A204.1 (cell line): ENCODE results near the gene KLHL25.
"Not testable (repeated sequence)": the region's sequence is repeated elsewhere in the genome, so short reads cannot be mapped to it uniquely, and the experiment has no call there.

Experiments
- FAIRE-seq: peaks from 2 replicates; lab custom pipeline; 2012; peaks lifted over from hg19 to GRCh38; lab: Jason Lieb, UNC

Gene KLHL25, protein sequence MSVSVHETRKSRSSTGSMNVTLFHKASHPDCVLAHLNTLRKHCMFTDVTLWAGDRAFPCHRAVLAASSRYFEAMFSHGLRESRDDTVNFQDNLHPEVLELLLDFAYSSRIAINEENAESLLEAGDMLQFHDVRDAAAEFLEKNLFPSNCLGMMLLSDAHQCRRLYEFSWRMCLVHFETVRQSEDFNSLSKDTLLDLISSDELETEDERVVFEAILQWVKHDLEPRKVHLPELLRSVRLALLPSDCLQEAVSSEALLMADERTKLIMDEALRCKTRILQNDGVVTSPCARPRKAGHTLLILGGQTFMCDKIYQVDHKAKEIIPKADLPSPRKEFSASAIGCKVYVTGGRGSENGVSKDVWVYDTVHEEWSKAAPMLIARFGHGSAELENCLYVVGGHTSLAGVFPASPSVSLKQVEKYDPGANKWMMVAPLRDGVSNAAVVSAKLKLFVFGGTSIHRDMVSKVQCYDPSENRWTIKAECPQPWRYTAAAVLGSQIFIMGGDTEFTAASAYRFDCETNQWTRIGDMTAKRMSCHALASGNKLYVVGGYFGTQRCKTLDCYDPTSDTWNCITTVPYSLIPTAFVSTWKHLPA

DNA sequence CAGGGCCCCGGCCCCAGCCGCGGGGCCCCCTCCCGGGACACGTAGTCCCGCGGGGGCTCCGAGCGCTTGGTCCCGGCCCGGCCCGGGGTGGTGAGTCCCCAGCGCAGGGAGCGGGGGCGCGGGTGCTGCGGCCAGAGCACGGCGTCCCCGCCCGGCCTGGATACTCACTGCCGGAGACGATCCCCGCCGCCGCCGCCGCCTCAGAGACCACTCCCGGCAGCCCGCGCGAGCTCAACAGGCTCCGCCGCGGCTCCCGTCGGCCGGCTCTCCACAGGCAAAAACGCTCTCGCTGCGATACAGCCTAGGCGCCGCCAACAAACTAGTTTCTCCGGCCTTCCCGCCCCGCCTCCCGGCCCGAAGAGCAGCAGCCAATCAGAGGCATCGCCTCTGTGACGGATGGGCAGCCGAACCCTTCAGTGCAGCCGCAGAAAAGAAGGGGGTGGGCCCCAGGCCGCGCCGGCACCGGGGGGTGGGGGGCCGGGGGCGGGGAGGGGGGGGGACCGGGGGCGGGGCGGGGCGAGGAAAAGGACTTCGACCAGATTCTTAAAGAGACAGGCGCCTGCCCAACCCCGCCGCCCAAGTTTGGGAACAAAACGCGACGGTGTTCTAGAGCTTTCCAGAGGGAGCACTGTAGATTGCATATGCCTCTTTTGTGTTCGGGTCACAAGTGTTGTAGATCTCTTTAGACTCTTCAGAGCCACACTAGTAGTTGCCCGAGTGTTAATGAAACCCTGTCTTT is at the start of gene KLHL25:
KLHL25 (minus strand) TSS at position 328 of the 739 bp plus-strand sequence. CDS start 25,115 bp downstream, outside the sequence.
- FAIRE-seq = no peak

DNA sequence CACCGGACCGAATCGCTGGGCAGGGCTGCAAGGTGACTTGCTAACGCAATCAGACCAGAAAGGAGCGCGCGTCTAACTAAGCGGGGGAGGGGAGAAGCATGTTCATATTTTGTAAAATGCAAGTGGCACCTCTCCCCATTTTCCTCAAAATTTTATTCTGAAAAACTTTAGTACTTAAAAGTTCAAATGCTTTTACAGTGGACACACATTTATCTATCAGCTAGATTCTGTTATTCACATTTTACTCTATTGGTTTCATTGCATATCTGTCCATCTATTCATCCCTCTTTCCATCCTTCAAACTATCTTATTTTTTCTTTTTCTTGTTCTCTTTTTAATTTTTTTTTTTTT is 46.1 kb upstream of the KLHL25 start:
- FAIRE-seq = no peak

DNA sequence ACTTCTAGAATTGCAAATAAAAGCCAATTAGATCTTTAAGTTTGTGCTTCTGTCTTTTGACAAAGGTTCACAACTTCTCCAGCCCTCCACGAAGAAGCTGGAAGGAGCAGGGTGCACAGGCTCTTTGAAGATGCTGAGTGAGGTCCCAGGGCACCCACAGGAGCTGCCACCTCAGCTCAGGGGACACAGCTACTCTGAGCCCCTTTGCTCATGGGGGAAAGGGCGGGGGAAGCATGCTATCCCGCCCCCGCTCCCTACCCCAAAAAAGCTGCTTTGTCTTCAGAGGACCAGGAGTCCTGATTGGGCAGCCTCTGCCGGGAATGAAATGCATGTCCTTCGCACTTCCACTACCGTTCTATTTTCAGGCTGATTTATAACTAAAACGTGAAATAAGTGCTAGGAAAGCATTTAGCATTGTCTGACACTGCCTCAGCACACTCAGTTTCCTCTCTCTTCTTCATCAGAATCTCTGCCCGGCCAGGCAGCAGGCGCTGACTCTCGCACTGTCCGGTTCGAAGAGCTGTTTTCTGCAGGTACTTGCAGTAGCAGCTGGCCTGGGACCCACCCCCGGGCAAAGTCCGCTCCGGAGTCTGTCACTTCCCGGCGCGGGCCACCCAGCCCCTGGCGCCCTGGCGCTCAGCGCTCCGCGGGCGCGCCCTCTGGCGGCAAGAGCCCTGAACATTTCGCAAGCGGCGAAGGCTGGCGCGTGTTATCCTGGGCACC is 45.5 kb upstream of the KLHL25 start:
- no peak for FAIRE-seq

GRCh38 chr15:85839643-85840042 is 44.9 kb upstream of the KLHL25 start:
- FAIRE-seq = no peak

GRCh38 chr15:85838655-85839054 is 43.9 kb upstream of the KLHL25 start:
- no peak for FAIRE-seq

GRCh38 chr15:85837881-85838280 is 43.2 kb upstream of the KLHL25 start:
- no peak for FAIRE-seq

GRCh38 chr15:85837011-85837433 is 42.3 kb upstream of the KLHL25 start:
- no peak for FAIRE-seq

DNA sequence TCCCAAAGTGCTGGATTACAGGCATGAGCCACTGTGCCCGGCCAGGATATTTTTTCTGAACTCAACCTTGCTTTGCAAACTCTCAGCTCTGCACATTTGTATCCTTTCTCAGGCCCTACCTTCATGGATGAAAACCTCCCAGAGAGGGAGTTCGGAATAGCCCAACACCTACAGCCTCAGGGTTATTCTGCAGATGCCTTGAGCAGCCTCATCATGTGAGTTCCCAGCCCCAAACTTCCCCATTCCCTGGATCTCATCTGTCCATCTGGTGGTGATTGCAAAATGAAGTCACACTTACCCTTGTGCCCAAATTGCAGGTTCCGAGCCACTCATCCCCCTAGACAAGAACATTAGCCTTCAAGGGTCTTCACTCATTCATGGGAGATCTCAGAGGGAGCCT is 39.9 kb upstream of the KLHL25 start:
- no peak for FAIRE-seq

- FAIRE-seq = no peak
These were observed 37.7 kb upstream of the KLHL25 start for GRCh38 chr15:85832394-85832793.

DNA sequence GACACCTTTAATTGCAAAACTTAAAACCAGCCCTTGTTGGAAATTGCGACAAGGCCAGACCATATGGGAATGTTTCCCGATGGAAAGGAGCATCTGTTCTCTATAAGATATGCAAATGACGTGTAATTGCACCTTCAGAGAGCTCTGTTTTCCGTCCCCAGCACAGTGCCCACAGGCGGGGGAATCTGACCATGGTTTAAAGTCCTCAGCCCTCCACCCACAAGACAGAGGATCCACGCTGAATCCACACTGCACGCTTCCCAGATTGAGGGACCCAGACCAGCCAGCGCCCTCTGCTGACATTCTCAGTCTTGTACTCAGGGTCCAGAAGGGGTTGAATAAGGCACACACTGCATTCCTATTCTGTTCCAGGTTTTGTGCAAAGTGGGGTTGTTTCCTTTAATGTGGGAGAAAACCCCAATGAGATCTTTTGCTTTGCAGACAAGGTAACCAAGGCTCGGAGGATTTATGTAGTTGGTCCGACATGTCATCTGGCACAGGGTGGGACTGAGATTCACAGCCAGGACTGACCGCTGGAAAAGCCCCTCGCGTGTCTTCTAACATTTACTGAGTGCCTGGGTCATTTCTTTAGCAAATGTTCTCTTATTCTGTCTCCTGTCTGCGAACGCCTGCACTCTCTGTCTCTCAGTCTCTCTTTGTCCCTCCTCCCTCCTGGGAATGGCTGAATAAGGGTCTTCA is 36.8 kb upstream of the KLHL25 start:
- FAIRE-seq = no peak

DNA sequence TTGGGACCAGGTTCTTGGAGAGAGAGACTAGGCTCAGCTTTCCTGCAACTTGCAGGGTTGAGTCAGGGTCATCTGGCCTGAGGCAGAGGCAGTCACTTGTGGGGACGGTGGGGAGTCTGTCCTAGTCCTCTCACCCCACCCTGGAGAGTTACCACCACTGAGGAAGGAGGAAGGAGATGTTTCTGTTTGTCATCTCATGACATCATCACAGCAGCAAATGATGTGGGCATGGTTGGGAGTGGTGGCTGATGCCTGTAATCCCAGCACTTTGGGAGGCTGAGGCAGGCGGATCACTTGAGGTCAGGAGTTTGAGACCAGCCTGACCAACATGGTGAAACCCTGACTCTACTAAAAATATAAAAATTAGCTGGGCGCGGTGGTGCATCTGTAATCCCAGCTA is 35.0 kb upstream of the KLHL25 start:
- FAIRE-seq = not testable (repeated sequence)

- no peak for FAIRE-seq
These were observed 34.1 kb upstream of the KLHL25 start for GRCh38 chr15:85828874-85829273.

DNA sequence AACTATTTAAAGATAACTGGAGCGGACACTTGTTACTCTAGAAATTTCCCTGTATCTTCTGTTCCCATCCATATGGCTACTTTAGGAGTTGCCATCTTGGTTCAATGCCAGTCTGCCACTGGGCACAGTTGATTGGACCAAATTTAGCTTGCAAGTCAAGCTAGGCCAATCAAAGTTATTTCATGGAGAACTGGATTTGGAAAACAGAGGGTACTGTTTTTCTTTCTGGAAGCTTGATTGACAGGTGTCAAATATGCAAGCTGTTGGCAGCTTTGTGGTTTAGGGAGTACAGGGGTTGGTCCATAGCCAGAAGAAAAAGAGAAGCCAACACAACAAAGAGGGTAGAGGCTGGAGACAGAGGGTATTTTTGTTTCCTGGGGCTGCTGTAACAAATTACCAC is 33.4 kb upstream of the KLHL25 start:
- no peak for FAIRE-seq

DNA sequence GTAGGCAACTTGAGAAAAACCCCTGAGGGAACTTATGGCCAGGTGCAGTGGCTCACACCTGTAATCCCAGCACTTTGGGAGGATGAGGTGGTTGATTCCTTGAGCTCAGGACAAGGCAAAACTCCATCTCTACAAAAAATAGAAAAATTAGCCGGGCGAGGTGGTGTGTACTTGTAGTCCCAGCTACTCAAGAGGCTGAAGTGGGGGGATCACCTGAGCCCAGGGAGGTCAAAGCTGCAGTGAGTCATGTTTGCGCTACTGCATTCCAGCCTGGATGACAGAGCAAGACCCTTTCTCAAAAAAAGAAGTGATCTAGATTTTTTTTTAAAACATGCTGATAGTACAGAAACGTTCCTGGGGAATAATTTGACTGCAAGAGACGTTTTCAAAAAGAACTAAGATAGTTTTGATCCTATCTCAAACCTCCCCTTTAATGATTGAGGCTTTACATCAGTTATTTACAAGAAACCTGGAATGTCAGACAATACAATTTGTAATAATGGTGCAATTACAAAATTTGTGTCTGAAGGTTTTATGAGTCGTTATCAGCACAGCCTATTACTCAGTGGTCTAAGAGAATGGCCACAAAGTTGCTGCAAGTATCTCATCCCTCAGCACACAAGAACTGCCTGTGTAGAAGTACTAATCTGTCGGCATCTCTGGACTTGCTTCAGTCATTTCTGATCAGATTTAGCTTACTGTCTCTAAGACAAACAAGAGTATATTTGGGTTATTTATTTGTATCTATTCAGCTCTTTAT is 32.2 kb upstream of the KLHL25 start:
- no peak for FAIRE-seq

- FAIRE-seq = no peak
These were observed 31.0 kb upstream of the KLHL25 start for GRCh38 chr15:85825719-85826118.

DNA sequence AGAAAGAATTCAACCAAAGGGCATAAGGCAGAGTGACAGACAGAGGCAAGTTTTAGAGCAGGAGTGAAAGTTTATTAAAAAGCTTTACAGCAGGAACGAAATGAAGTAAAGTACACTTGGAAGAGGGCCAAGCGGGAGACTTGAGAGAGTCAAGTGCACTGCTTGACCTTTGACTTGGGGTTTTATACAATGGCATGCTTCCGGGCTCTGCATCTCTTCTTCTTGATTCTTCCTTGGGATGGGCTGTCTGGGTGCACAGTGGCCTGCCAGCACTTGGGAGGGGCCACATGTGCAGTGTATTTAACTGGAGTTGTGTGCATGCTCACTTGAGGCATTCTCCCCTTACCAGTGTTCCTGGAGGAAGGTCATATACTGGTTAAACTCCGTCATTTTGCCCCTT is 30.4 kb upstream of the KLHL25 start:
- no peak for FAIRE-seq

DNA sequence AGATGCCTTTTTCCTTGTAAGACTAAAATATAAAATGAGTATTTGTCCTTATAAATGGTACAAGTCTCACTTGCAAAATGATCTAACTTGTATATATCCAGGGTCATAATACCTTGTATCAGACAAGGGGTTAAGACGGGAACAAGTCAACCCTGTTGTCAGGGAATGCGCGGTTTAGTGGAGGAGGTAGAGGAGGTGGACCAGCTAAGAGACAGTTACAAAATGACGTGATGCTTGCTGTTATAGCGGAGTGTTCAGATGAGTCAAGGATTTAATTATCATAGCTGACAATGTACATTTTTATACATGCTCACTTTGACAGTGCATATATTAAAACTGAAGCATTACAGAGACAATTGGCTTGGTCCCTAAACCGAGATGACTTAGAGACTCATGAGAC is 26.8 kb upstream of the KLHL25 start:
- no peak for FAIRE-seq

DNA sequence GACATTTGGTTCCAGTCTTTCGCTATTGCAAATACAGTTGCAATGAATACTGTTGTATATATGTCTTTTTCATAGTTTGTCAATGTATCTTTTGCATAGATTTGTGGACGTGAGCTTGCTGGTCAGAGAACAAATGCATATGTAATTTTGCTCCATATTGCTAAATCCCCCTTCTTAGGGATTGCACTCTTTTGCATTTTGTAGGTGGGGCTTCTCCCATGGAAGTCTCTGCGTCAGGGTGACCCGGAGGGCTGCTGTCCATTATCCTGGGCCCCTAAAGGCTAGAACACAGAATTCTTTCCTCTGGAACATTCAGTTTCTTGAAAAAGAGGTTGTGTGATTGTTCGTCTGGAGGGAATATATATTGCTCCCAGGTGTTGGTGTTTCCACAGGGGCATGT is 25.2 kb upstream of the KLHL25 start:
- FAIRE-seq = no peak

DNA sequence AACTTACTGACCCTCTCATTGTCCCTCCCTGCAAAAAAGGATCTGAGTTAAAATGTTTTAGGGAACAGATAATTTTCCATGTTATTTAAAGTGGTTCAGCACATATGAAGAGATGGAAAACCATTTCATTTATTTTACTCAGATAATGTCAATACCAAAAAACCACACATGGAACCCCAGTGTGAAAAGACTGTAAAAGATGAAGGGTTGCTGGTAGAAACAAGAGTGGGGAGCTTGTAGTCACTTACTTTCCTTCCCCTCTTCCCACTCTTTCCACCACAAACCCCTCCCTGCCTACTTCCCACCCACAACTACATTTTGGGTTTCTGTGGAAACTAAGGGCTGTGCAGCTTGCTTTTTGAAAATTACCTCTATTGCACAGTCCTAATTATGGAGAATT is 18.5 kb upstream of the KLHL25 start:
- FAIRE-seq = no peak

- FAIRE-seq = no peak
These were observed 15.3 kb upstream of the KLHL25 start for GRCh38 chr15:85810075-85810474.

GRCh38 chr15:85805420-85805819 is 10.7 kb upstream of the KLHL25 start:
- no peak for FAIRE-seq
